Measurements from ENCODE around the gene BDKRB2. TPM values are rescaled to one million over a fixed set of nuclear protein-coding genes. Genes with fewer than 3 reads are reported as not detected.

BDKRB2 gene
- 3.9 TPM for polyA plus RNA-seq (2012; ENCODE audit: insufficient read length, low read depth)

- TF ChIP-seq SIN3A (IDR thresholded peaks at IDR 0.05; ENCODE audit: borderline replicate concordance, insufficient read depth, low read length) (no peak), REST (IDR thresholded peaks at IDR 0.05; ENCODE audit: insufficient read depth in 1 of 2, low read depth in 2 of 2, low read length in 2 of 2) (no peak), FOXP2 (optimal IDR thresholded peaks at IDR 0.05; ENCODE audit: borderline replicate concordance, extremely low read depth, extremely low read length, insufficient read depth) (no peak), TAF1 (IDR thresholded peaks at IDR 0.05; ENCODE audit: borderline replicate concordance, insufficient read depth, low read length) (no peak), POLR2AphosphoS5 (IDR thresholded peaks at IDR 0.05; ENCODE audit: low read depth, low read length) (no peak)
Measured at GRCh38 chr14:96204151-96205058, at the start of gene BDKRB2. TSS of gene BDKRB2 (plus strand) at chr14:96204839. CDS start at chr14:96237108, 32,269 bp downstream.

- TF ChIP-seq TAF1 (IDR thresholded peaks at IDR 0.05; ENCODE audit: borderline replicate concordance, insufficient read depth, low read length): no peak
- TF ChIP-seq REST (IDR thresholded peaks at IDR 0.05; ENCODE audit: insufficient read depth in 1 of 2, low read depth in 2 of 2, low read length in 2 of 2): no peak
- TF ChIP-seq POLR2AphosphoS5 (IDR thresholded peaks at IDR 0.05; ENCODE audit: low read depth, low read length): no peak
- TF ChIP-seq FOXP2 (optimal IDR thresholded peaks at IDR 0.05; ENCODE audit: borderline replicate concordance, extremely low read depth, extremely low read length, insufficient read depth): no peak
- TF ChIP-seq SIN3A (IDR thresholded peaks at IDR 0.05; ENCODE audit: borderline replicate concordance, insufficient read depth, low read length): no peak
Measured at GRCh38 chr14:96154900-96155299, 49.7 kb upstream of the BDKRB2 start.

DNA sequence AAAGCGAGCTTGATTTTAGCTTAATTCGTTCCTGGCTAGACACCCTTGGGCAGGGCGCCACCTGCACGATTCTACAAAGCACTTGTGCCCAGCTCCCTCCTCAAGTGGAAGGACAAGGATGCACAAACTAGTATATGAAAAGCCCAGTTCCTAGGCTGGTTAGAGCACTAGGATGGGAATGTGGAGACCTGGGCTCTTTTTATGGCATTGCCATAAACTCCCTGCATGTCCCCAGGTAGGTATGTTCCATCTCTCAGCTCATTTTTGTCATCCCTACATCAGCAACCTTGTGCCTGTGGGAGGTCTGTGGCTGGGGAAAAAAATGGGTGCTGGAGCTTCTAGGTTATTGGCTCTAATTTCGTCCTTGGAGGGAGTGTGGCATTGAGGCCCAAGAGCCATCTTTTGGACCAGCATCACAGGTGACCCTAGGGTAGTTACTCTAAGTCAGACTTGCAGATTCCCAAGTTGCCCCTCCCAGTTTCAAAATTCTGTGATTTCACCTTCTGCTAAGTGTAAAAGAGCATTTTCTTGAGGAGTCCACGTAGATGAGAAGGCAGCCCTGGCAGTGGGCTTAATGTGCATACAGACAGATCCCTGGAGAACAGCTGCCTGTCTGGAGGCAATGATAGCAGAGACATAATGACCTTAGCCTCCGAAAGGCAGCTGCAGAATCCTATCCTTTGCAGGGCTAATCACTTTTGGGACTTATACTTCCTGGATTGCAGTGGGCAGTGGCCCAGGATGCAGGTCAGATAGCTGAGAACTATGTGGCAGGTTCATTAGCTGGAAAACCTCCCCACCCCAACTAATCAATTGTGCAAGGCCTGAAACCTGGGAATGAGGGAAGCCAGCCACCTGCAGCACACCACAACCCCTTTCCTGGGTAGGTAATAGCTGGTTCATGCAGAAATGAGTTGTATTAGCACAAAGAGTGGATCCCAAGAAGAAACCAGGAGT lies 47.6 kb upstream of the BDKRB2 start:
- no peak for TF ChIP-seq TAF1 (IDR thresholded peaks at IDR 0.05; ENCODE audit: borderline replicate concordance, insufficient read depth, low read length)
- TF ChIP-seq SIN3A (IDR thresholded peaks at IDR 0.05; ENCODE audit: borderline replicate concordance, insufficient read depth, low read length): no peak
- no peak for TF ChIP-seq FOXP2 (optimal IDR thresholded peaks at IDR 0.05; ENCODE audit: borderline replicate concordance, extremely low read depth, extremely low read length, insufficient read depth)
- no peak for TF ChIP-seq POLR2AphosphoS5 (IDR thresholded peaks at IDR 0.05; ENCODE audit: low read depth, low read length)
- TF ChIP-seq REST (IDR thresholded peaks at IDR 0.05; ENCODE audit: insufficient read depth in 1 of 2, low read depth in 2 of 2, low read length in 2 of 2): no peak

- TF ChIP-seq POLR2AphosphoS5 (IDR thresholded peaks at IDR 0.05; ENCODE audit: low read depth, low read length) (no peak), TAF1 (IDR thresholded peaks at IDR 0.05; ENCODE audit: borderline replicate concordance, insufficient read depth, low read length) (no peak), SIN3A (IDR thresholded peaks at IDR 0.05; ENCODE audit: borderline replicate concordance, insufficient read depth, low read length) (no peak), FOXP2 (optimal IDR thresholded peaks at IDR 0.05; ENCODE audit: borderline replicate concordance, extremely low read depth, extremely low read length, insufficient read depth) (no peak), REST (IDR thresholded peaks at IDR 0.05; ENCODE audit: insufficient read depth in 1 of 2, low read depth in 2 of 2, low read length in 2 of 2) (no peak)
Measured at GRCh38 chr14:96158735-96159134, 45.9 kb upstream of the BDKRB2 start.

All from PFSK-1 (cell line).